Measurements from ENCODE around the gene FZD1.

Gene FZD1

DNA sequence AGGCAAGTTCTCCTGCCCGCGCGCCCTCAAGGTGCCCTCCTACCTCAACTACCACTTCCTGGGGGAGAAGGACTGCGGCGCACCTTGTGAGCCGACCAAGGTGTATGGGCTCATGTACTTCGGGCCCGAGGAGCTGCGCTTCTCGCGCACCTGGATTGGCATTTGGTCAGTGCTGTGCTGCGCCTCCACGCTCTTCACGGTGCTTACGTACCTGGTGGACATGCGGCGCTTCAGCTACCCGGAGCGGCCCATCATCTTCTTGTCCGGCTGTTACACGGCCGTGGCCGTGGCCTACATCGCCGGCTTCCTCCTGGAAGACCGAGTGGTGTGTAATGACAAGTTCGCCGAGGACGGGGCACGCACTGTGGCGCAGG is 1.4 kb downstream of the FZD1 start:
- no peak for DNase-seq

DNA sequence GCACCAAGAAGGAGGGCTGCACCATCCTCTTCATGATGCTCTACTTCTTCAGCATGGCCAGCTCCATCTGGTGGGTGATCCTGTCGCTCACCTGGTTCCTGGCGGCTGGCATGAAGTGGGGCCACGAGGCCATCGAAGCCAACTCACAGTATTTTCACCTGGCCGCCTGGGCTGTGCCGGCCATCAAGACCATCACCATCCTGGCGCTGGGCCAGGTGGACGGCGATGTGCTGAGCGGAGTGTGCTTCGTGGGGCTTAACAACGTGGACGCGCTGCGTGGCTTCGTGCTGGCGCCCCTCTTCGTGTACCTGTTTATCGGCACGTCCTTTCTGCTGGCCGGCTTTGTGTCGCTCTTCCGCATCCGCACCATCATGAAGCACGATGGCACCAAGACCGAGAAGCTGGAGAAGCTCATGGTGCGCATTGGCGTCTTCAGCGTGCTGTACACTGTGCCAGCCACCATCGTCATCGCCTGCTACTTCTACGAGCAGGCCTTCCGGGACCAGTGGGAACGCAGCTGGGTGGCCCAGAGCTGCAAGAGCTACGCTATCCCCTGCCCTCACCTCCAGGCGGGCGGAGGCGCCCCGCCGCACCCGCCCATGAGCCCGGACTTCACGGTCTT is 1.9 kb downstream of the FZD1 start:
- no peak for DNase-seq

DNA sequence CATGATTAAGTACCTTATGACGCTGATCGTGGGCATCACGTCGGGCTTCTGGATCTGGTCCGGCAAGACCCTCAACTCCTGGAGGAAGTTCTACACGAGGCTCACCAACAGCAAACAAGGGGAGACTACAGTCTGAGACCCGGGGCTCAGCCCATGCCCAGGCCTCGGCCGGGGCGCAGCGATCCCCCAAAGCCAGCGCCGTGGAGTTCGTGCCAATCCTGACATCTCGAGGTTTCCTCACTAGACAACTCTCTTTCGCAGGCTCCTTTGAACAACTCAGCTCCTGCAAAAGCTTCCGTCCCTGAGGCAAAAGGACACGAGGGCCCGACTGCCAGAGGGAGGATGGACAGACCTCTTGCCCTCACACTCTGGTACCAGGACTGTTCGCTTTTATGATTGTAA is 2.5 kb downstream of the FZD1 start:
- no peak for DNase-seq

DNA sequence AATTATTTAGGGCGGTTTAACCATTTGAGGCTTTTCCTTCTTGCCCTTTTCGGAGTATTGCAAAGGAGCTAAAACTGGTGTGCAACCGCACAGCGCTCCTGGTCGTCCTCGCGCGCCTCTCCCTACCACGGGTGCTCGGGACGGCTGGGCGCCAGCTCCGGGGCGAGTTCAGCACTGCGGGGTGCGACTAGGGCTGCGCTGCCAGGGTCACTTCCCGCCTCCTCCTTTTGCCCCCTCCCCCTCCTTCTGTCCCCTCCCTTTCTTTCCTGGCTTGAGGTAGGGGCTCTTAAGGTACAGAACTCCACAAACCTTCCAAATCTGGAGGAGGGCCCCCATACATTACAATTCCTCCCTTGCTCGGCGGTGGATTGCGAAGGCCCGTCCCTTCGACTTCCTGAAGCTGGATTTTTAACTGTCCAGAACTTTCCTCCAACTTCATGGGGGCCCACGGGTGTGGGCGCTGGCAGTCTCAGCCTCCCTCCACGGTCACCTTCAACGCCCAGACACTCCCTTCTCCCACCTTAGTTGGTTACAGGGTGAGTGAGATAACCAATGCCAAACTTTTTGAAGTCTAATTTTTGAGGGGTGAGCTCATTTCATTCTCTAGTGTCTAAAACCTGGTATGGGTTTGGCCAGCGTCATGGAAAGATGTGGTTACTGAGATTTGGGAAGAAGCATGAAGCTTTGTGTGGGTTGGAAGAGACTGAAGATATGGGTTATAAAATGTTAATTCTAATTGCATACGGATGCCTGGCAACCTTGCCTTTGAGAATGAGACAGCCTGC is 3.1 kb downstream of the FZD1 start:
- no peak for DNase-seq

DNA sequence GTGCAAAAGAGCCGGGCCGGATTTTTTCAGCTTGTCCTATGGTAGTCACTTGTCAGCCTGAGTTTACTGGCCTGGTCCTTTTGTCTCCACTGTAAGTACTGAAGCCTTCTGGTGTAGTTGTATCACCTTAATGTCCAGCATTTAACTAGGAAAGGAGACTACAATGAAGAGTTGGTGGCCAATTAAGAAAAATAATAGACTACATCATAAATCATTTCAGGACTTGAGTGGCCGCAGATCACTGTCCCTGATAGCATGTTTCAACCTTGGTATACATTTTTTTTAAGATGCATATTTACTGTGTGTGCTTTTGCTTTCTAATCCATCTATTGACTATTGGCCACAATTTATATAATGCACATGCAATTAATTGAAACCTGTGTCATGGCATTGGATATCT is 6.1 kb downstream of the FZD1 start:
- DNase-seq = no peak

GRCh38 chr7:91276909-91277308 is 12.7 kb downstream of the FZD1 start:
- DNase-seq = no peak

- peak; percentile 6 for DNase-seq
Observed at GRCh38 chr7:91280185-91280584, 16.0 kb downstream of the FZD1 start.

- DNase-seq = no peak
Observed at GRCh38 chr7:91280604-91281003, 16.4 kb downstream of the FZD1 start.

DNA sequence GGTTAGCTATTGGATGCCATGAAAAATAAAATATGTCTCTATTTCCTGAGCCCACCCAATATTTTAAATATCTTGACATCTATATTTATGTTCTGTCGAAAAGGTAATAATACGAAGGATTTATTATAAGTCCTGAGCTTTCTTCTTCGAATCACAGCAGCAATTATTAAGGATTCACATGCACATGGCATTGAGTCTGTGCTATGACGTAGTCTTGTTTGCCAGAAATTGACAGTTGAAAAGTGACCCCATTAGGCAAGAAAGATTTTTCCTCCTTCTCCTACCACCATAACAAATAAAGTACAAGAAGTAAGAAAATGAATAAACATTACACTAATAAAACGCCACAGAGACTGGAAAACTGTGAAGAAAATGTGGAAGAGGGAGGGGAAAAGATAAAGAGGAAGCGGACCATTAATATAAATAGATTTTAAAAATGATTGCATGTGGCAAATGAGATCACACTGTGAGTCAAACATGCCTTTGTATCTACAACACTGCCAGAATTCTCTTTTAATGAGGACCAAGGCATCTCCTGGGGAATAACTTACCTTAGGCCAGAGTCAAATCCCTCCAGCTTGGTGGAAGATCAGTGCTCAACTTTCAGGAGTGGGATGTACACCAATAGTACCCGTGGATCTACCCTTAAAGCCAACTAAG is 21.6 kb downstream of the FZD1 start:
- no peak for DNase-seq

DNA sequence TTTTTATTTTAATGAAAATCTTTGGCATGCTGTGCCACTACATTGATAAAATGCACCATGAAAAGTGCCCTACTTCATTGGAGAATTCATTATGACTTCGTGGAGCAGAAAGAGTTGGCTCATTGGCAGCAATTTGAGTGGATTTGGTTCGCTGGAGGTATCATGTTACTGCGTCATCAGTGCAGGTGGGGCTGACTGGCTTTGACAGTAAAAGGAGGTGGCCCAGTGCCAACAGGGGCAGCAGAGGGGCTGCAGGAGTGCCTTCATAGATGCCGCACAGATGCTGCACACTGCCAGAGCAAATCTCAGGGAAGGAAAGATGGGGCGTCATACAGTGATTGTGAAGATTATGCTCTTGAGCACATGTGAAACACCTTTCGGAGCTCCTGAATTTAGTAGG is 22.2 kb downstream of the FZD1 start:
- peak; percentile 55 for DNase-seq

DNA sequence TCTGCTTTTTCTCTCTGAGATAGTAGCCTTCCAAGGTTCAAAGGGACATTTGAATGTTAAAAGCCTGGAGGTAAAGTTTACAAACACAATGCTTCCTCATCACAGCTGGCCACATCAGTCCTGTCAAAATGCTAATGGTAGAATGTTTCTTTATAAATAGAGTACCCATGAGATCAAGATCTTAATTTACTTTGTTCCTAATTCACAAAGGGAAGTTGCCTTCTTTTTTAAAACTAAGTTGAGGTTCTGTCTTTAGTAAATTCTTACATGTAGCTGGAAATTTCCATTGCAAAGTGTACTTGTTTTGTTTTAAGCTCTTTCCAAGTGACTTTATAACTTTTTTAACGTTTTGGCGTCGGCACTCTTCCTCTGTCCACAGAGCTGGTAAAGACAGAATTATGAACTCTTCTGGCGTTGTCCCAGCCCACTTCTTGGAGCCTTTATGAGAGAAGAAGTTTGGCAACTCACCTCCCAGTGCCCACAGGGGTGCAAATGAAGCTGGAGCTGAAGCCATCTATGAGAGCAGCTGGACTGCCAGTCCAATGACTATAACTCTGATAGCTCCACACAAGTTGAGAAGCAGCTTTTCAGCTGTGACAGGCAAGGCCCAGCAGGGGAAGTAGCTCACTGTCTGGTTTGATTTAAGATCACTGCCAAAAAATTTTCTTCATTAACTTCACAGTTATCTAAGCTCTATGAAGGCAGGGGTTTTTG is 23.3 kb downstream of the FZD1 start:
- DNase-seq = no peak

DNA sequence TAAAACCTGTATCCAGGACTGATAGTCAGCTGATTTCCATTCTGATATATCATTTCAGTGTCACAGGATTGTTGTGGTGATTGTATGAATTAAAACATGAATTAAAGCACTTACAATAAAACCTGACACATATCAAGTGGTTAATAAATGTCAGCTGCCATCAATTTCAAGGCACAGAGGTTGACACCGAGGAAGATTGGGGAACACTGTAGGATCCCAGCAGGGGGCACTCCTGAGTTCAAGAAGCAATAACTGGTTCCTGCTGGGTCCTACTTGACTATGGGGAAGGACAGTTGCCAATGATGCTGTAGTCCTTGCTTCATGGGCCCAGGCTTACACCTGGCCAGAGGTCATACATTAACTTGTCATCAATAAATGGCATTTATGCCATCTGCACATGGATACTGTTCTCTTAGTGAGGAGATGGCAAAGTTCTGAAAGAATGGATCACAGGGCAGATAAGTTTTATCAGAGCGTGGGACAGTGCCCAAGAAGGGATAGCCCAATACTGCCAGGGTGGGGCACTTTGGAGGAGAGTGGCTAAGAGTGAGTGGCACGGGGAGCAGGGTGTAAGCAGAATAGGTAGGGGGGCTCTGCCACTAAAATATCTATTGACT is 24.1 kb downstream of the FZD1 start:
- DNase-seq = no peak

GRCh38 chr7:91289633-91290254 is 25.5 kb downstream of the FZD1 start:
- no peak for DNase-seq

DNA sequence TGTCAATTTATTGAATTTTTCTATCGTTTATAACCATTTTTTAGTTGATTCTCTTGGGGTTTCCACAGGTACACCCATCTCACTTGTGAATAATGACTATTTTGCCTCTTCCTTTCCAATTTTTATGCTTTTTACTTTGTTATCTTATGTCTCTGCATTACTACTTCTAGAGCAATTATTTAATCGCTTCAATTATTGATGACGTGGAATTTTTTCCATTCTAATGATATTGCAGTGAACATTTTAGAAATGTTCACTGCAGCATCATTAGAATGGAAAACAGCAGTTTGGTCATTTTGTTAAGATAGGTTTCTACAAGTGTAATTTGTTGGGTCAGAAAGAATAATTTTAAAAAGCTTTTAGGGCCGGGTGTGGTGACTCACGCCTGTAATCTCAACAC is 27.1 kb downstream of the FZD1 start:
- no peak for DNase-seq

DNA sequence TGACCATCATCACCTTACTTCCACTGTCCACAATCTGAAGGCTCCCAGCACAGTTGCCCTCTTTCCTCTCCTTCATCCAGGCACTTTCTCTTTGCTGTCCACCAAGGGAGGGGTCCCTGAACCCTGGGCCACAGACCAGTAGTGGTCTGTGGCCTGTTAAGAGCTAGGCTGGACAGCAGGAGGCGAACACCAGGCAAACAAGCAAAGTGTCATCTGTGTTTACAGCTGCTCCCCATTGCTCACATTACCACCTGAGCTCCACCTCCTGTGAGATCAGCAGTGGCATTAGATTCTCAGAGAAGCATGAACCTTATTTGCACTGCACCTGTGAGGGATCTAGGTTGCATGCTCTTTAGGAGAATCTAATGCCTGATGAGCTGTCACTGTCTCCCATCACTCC is 27.7 kb downstream of the FZD1 start:
- no peak for DNase-seq

DNA sequence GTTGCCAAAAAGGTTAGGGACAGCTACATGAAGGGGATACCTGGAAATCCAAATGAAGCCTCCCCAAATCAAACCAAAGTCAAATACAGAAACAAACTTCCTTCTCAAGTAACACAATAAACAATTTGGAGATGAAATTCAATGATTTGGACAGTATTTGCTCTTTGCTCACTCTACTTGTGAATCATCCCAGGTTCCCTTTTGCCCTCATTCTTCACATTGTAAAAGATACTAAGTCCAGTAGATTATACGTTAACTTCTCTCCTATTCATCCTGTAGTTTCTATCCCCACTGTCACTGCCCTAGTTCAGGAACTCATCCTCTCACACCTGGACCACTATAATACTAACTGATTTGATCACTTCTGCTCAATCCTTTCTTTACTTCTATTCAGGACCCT is 28.3 kb downstream of the FZD1 start:
- no peak for DNase-seq

DNA sequence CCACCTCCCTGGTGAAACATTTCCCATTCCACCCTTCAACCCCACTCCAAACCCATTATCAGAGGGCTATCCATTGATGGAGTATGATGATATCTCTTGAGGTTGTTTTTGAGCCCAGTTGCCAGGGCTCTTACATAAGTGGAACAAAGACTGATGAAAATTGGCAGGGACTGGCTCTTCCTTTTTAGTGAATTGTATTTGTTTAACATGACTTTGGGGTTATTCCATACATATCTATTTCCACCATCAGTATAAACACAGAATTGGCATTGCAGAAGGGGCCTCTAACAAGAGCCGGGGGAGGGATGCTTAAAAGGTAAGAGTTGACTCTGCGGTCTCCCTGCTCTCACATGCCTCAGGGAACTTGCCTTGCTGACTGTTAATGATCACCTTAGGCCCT is 28.9 kb downstream of the FZD1 start:
- DNase-seq = no peak

- no peak for DNase-seq
Observed at GRCh38 chr7:91293840-91294239, 29.6 kb downstream of the FZD1 start.

GRCh38 chr7:91294639-91295220 is 30.5 kb downstream of the FZD1 start:
- no peak for DNase-seq

- no peak for DNase-seq
Observed at GRCh38 chr7:91295576-91295975, 31.3 kb downstream of the FZD1 start.

DNA sequence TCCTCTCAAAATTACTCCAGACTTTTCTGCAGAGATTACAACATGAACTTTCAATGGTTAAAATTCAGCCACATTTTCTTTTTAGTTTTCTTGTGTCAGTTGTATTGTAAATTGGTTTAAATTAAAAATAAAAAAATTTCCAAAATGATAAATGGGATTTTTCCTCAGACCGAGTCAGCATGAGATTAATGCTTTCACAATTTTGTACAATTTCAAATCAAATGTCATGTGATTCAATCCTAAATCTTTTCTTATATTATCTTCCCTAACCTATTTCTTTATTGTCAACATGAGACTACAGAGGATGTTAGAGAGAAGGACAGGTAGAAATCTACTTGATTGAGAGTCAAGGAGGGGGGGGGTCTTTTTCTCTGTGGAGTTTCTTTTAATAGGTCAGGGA is 33.7 kb downstream of the FZD1 start:
- DNase-seq = no peak
